ENCODE data around the gene BPIFA2.
"Not testable (repeated sequence)": the region's sequence is repeated elsewhere in the genome, so short reads cannot be mapped to it uniquely, and the experiment has no call there.

Gene BPIFA2, protein sequence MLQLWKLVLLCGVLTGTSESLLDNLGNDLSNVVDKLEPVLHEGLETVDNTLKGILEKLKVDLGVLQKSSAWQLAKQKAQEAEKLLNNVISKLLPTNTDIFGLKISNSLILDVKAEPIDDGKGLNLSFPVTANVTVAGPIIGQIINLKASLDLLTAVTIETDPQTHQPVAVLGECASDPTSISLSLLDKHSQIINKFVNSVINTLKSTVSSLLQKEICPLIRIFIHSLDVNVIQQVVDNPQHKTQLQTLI

DNA sequence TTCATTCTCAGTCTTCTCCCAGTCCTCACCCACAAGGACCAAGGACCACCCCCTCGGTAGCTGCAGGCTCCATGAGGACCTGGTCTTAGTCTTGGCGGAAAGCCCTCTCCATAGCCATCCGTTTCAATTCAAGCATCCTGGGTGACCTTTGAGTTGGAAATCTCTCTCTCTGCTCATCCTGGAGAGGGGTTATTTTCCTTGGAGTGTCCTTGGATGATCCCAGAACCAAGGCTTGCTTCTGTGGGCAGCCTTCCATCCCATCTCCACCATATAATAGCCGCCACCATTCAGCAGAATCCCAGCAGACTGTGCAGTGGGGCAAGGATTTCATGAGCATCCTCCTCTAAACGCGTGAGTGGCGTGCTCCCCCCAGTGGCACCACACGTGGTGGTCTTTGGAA lies at the start of gene BPIFA2:
Gene BPIFA2, plus strand, starts transcription at position 301 of the 400 bp plus-strand sequence. CDS start 987 bp downstream, outside the sequence.
- in situ Hi-C loops (cut with HindIII; ENCODE audit: low sequenced_read_pairs), result no loop called here

DNA sequence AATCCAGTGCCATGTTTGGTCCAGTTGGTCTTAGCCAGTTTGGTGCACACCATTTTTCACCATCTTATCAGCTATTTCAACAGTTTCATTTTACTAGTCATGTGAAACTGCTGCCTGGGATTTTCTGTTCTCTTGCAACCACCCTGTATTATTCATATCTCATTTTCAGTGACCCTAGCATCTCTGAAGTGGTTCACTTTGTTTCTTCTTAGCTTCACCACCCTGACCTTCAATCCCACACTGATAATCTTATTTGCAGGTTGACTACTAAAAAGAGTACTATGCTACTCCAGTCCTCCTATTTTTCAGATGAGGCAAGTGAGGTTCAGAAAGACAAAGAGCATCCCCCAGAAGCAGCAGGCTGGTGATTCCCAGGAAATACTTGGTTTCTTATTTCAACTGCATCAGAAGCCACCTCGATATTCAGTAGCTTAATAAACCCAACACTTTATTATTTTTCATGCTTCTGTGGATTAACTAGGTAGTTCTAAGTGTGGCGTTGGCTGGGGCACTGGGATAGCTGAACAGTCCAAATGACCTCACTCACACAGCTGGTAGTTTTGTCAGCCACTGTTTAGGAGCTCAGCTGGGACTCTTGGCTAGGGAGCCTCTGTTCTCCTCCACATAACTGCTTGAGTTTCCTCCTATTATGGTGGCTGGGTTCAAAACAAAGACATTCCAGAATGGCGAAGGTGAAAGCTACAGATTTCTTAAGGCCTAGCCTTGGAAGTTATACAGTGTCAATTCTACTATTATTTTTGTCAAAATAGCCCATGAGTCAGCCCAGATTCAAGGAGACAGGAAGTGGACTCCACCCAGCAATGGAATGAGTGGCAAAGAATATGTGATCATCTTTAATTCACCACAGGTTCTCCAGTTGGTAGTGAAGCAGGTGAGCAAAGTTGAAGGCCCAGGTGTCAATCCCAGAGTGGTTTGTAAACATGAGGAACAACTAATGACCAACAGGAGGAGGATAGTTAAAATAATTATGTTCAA lies 47.9 kb upstream of the BPIFA2 start:
- in situ Hi-C loops (cut with HindIII; ENCODE audit: low sequenced_read_pairs), result no loop called here

DNA sequence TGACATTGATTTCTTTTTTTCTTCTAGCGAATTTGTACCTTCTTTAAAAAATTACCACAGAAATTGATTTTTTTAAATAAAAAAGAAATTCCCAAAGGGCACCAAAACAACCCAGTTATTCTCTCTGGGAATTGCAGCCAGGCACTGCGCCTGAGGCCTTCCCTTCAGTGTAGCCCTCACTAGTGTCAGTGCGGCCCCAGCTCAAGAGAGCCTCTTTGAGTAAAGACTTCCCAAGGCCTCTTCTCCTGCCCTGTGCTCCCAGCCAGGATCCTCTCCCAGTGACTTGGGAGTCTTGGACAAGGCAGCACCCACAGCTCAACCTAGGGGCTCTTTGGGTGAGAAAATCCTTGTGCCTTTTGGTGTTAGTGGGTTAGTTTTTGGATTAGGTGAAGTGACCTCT lies 47.0 kb upstream of the BPIFA2 start:
- in situ Hi-C loops (cut with HindIII; ENCODE audit: low sequenced_read_pairs), result no loop called here

DNA sequence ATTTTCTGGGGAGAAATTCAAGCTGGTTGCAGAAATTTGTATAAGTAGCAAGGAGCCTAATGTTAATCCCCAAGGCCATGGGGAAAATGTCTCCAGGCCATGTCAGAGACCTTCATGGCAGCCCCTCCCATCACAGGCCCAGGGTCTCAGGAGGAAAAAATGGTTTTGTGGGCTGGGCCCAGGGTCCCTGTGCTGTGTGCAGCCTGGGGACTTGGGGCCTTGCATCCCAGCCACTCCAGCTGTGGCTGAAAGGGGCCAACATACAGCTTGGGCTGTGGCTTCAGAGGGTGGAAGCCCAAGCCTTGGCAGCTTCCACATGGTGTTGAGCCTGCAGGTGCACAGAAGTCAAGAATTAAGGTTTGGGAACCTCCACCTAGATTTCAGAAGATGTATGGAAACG lies 45.7 kb upstream of the BPIFA2 start:
- in situ Hi-C loops (cut with HindIII; ENCODE audit: low sequenced_read_pairs), result not testable (repeated sequence)

DNA sequence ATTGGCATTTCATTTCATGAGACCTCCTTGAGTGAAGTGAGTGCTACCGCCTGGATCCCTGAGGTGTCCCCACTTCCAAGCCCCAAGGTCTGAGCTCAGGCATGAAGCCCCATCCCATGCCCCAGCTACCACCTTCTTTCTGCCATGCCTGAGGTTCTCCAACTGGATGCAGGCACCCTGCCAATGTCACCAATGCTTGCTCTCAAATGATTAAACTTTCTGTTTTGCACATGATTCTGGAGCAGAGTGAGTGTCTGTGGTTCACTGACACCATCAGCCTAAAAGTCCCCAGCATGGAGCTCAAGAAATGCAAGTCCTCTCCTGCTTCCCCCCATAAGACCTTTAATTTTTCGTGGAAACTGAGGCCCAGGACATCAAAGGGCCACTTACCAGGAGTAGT lies 43.7 kb upstream of the BPIFA2 start:
- in situ Hi-C loops (cut with HindIII; ENCODE audit: low sequenced_read_pairs), result no loop called here

DNA sequence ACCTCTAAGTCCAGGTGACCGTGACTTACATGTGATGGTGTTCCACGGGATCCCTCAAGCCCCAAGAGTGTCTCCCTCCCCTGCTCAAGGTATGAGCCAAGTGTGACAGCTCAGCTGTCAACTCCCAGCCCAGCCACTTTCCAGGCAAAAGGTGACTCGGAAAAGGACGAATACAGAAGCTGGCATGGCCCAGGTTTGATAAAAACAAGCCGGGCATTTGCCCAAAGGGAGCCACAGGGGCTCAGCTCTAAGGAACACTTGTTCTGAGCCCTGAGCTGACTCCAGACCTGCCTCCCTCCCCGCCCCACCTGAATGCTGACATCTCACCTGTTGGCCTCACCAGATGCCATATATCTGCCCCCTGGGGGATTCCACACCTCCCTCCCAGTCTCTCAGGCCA lies 43.0 kb upstream of the BPIFA2 start:
- in situ Hi-C loops (cut with HindIII; ENCODE audit: low sequenced_read_pairs), result no loop called here

DNA sequence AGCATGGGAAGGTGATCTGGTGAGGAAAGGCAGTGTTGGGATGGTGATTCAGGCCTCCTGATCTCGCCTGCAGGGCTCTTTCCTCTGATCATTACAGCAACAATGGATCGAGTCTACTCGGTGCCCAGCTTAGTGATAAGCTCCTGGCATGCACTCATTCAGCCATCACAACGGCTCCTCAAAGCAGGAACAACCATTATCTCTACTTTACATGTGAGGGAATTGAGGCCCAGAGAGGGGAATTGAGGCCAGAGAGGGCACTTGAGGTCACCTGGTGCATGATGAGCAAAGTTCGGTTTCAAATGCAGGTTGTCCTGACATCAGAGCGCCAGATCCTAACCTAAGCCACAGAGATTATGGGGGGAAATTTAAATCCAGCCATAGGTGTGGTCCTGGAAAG lies 42.0 kb upstream of the BPIFA2 start:
- in situ Hi-C loops (cut with HindIII; ENCODE audit: low sequenced_read_pairs), result no loop called here

DNA sequence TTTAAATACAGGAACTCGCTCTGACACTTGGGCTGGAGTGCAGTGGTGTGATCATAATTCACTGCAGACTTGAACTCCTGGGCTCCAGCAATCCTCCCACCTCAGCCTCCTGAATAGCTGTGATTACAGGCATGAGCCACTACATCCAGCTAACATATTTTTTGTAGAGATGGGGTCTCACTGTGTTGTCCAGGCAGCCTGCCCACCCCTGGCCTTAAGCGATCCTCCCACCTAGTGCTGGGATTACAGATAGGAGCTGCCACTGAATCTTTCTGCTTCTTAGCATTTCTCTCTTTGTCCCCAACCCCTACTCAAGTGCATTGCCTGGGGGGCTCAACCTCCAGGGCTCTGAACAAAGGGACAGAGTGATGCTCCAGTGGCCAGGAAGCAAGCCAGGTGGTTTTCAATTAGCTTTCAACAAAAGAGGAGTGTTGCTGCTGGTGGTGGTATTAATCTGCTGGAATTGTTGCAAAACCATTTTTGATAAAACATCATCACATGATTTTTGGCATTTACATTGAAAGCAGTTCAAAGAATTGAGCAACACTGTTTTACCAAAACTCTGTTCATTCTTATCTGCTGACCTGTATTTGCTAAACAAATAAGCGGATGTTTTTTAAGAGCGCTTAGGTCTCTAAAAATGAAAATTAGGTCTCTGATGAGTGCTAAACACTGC lies 40.4 kb upstream of the BPIFA2 start:
- in situ Hi-C loops (cut with HindIII; ENCODE audit: low sequenced_read_pairs), result no loop called here

DNA sequence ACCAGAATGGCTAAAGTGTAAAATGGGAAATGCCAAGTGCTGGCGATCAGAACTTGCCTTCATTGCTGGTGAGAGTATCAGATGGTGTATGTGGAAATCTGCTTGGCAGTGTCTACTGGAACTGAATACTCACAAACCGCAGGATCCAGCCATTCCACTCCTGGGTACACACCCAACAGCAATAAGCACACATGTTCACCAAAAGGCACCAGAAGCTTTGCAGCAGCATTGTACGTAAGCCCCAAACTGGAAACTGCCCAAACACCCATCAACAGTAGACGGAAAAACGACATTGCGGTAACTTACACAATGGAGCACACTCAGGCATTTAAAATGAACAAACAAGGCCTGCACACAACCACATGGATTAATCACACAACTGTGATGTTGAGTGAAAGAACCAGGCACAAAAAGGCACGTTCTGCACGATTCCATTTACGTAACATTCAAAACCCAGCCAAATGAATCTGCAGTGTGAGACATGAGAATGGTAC lies 37.3 kb upstream of the BPIFA2 start:
- in situ Hi-C loops (cut with HindIII; ENCODE audit: low sequenced_read_pairs), result loop anchor here (5.0 kb wide), 1 partner anchor 82 kb away; no protein-coding TSS in a partner anchor

DNA sequence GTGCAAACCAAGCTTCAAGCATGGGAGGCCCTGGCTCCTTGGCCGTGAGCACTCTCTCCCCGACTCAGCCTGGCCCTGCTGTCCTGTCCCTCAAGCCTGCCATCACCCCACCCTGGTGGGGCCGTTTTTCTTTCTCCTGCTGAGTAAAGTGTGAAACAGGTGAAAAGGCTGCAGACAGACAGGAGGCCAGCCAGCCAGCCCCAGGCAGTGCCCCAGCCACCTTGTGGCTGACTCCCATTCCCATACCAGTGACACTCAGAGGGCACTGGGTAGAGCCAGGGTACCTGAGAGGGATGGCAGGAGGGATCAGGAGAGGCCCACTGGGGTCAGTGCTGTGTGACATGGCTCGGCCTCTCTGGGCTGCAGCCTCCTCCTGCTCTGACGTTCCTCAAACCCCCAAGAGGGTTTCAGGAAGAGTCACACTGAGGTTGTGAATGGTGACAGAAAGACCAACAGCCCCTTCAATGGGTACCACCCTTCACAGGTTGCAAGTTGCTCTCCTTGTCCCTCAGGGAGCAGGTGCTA lies 35.9 kb upstream of the BPIFA2 start:
- in situ Hi-C loops (cut with HindIII; ENCODE audit: low sequenced_read_pairs), result loop anchor here (5.0 kb wide), 1 partner anchor 80 kb away; no protein-coding TSS in a partner anchor

DNA sequence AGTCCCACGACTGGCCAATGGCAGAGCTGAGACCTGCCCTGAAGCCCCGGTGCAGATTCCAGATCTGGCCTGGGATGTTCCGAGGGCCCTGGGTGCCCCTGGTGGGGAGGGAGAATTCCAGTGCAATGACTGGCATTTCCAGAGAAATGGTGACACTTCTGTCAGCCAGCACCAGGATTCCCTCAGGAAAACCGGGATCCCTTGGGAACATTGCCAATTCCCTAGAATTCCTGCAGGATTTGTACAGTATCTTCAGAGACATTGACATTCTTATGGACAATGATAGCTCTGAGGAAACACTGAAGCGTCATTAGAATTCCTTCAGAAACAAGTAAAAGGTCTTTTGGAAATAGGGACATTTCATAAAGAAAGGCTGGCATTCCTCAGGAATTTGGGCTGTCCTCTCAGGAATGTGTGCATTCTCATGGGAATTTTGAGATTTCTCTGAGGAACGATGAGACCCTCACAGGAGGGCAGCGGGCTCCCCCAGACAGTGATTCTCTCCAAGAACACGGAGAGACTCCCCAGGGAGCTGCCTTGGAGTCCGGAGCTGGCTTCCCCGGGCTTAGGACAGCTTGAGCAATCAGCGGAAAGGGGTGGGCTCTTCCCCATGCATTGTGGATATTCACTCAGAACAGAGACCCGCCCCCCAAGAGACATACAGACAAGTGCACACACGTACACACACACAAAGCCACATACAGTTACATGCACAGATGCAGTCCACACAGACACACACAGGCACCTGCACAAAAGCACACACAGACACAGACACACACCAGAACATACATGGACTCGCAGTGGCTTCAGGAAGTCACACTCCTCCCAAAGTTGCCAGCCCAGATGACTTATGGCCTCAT lies 35.2 kb upstream of the BPIFA2 start:
- in situ Hi-C loops (cut with HindIII; ENCODE audit: low sequenced_read_pairs), result loop anchor here (5.0 kb wide), 1 partner anchor 80 kb away; no protein-coding TSS in a partner anchor

DNA sequence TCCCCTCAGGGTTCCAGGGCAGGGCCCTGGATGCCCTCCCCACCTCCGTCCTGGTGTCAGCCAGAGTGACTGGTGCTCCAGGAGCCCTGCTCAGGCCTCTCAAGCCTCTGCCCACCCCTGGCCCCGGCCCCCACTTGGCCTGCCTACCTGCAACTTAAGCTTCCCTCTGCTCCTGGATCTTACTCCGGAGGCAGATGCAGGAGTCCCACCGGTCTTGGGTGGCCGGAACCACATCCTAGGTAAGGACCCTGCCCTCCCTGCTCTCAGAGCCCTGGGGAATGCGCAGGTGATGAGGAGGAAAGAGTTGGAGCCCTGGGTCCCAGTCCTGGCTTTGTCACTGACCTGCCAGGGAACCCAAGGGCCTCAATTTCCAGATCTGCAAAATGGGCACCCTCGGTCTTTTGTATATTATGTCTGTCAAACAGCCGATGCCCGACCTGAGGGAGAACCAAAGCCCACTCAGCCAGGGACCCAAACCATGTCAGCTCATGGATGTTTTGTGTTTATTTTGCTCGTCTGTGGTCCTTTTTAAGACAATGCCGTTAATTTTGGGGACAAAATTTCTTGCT lies 34.5 kb upstream of the BPIFA2 start:
- in situ Hi-C loops (cut with HindIII; ENCODE audit: low sequenced_read_pairs), result loop anchor here (5.0 kb wide), 1 partner anchor 79 kb away; no protein-coding TSS in a partner anchor

DNA sequence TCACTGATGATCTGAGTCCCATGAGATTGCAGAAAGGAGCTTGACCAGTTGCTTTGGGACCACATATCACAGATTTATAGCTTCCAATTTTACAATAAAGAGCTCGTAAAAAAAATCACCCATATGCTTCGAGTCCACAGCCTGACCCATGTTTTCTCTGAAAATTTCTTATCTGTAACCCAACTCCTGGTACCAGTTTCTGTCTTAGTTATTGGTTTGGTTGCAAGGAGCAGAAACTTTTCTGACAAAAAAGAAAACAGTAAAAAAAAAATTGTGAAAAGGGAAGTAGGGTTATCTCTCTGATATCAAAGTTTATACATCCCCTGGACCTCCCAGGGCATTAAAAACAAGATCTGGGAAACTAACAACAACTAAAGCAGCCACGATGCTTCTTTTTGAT lies 30.8 kb upstream of the BPIFA2 start:
- in situ Hi-C loops (cut with HindIII; ENCODE audit: low sequenced_read_pairs), result no loop called here

DNA sequence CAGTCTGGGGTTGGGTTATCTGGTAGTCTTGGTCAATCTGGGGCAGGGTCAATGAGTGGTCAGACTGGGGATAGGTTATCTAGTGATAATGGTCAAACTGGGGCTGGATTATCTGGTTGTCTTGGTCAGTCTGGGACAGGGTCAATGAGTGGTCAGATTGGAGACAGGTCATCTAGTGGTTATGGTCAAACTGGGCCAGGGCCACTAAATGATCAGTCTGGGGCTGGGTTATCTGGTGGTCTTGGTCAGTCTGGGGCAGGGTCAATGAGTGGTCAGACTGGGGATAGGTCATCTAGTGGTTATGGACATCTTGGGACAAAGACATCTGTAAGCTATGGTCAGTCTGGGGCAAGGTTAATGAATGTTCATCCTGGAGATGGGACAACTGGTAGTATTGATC lies 28.5 kb upstream of the BPIFA2 start:
- in situ Hi-C loops (cut with HindIII; ENCODE audit: low sequenced_read_pairs), result no loop called here

DNA sequence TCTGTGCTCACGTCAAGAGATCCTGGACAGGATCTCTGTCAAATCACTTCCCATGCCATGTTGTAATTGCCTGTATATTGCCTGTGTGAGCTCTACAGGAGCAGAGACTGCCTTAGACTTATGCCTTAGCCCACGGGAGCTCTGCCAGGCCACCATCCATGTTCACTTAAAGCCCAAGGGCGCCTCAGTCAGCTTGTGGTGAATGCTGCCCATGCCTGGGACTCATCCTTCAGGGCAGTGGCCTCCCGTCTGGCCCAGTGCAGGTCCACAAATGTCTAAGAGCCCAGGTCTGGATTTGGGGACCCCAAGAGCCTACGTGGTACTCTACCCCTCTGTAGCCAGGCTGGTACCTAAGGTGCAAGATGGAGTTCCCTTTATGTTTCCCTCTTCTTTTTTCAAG lies 22.4 kb upstream of the BPIFA2 start:
- in situ Hi-C loops (cut with HindIII; ENCODE audit: low sequenced_read_pairs), result no loop called here

DNA sequence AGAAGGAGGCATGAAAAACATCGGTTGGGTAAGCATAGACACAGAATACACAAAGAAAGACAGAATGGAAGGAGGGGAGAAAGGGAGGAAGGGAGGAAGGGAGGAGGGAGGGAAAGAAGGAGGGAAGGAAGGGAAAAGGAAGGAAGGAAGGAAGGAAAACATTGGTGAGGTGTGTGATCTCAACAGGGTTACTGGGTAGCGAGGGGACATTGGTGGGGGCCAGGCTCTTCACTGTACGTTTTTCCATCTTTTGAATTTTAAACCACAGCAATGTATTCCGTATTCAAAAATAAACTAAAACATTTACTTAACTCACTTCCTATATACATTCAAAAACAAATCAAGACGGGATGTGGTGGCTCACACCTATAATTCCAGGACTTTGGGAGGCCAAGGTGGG lies 20.7 kb upstream of the BPIFA2 start:
- in situ Hi-C loops (cut with HindIII; ENCODE audit: low sequenced_read_pairs), result no loop called here

DNA sequence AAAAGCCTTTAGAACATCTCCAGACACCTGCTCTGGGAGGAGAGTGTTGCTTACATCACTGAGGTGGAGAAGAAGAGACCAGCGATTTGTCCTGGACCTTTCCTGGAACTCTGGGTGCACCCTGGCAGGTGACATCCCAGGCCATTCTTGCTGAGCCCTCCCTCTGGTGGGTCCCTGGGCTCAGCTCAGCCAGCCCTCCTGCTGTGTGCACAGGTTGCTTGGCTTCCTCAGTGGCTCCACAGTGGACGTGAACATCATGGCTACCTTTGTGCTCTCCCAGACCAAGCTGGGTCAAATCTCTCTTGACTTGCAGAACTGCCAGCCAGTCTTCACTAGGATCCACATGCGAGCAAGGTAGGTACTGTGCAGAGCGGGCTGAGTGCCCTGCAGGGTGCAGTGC lies 19.9 kb upstream of the BPIFA2 start:
- in situ Hi-C loops (cut with HindIII; ENCODE audit: low sequenced_read_pairs), result no loop called here

DNA sequence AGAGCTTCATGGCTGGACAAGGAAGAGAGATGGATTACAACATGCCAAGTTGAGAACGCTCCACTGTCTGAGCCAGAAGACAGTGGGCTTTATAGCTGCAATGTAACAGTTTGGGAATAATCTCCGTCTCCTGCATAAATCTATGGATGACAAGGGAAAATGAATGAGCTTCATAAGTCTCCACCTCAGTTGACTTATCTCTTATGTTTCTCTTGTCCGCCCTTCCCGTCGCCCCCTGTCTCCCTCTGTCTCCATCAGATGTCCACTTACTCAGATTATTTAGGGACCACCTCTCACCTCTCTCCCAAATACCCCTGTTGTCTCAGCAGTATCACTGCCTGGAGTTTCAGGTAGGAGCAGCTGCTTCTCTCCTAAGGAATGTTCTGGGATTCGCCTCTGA lies 13.7 kb upstream of the BPIFA2 start:
- in situ Hi-C loops (cut with HindIII; ENCODE audit: low sequenced_read_pairs), result no loop called here

DNA sequence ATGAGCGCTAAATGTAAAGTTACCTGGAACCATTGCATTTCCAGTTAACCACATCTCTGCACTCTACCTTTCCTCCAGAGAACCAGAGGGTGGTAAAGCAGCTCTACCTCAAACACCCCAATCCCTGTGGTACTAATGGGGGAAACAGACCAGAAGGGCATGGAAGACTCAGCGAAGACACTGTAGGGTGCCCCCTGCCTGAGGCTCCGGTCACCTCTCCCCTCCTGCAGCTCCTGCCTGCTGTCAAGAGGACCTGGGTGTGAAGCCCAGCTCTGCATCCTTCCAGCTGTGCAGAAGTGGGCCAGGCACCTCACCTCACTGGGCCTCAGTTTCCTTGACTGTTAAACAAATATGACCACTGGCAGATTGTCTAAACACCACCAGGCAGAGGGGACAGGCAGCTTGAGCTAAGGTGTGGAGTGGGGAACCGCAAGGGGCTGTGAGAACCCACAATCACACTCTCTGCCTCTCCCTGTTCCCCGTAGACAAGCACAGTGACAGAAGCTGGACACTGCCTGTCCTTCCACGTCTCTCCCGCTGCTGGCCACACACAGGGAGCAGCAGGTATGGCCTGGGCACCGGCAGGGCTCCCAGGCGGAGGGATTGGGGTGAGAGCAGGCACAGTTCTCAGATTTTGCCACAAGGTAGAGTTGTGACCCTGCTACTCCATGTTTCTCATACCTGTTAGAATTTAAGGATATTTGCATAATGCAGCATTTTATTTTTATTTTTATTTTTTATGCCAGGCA lies 9.1 kb upstream of the BPIFA2 start:
- in situ Hi-C loops (cut with HindIII; ENCODE audit: low sequenced_read_pairs), result no loop called here

Data from DLD1 (cell line).